GM12878 (cell line): ENCODE data around the gene CCBE1. TPM values are rescaled to one million over a fixed set of nuclear protein-coding genes. Genes with fewer than 3 reads are reported as not detected.

Experiments used
- ATAC-seq: fragments of 200-7000 bp; cut with Tn5 transposase; 3 replicates; pipeline ENCODE4 v1.9.1; 2020; ENCODE audit warnings: mild to moderate bottlenecking, moderate library complexity
- BruUV-seq: library from RNA; stranded (reverse); fragments of 400-500 nt; replicated peaks from 2 replicates; lab custom pipeline; 2021; lab: Mats Ljungman, UMichigan
- CTCF ChIA-PET: fragments of 300-600 bp; sonication (Branson Sonifier 250); formaldehyde crosslinking; extraction: SDS; loops from one replicate; lab custom pipeline; 2021; ENCODE audit warnings: inconsistent platforms; lab: Yijun Ruan, JAX
- POLR2A ChIA-PET: fragments of 350-600 bp; formaldehyde crosslinking; extraction: SDS; loops from one replicate; lab custom pipeline; 2021; ENCODE audit warnings: inconsistent platforms; lab: Charles Lee
- RAD21 ChIA-PET: fragments of 300-600 bp; sonication (Branson Sonifier 250); formaldehyde crosslinking; loops from one replicate; lab custom pipeline; 2023; ENCODE audit warnings: antibody characterized with exemption; ENCODE audit not compliant: unreplicated experiment; lab: Charles Lee
- SMC1A ChIA-PET: fragments of 300-600 bp; sonication (Branson Sonifier 250); formaldehyde crosslinking; loops from one replicate; lab custom pipeline; 2023; ENCODE audit not compliant: unreplicated experiment, uncharacterized antibody; lab: Charles Lee
- DNase-seq: peaks from one replicate; pipeline ENCODE4 v3.0.0-alpha.2; 2011; ENCODE audit warnings: low read depth, low spot score
- FAIRE-seq: peaks from 3 replicates; lab custom pipeline; 2011; peaks lifted over from hg19 to GRCh38; lab: Jason Lieb, UNC
- H2AFZ ChIP-seq: 2 replicates; pipeline ENCODE4 v1.6.0; 2011; ENCODE audit warnings: low read depth, low read length, control low read depth; ENCODE audit not compliant: control insufficient read depth
- H3K27ac ChIP-seq: 2 replicates; pipeline ENCODE4 v1.5.1; 2011; ENCODE audit warnings: control low read depth; ENCODE audit not compliant: control insufficient read depth, insufficient read depth
- H3K27me3 ChIP-seq, 2 experiments: replicated peaks in 1 of 2; 2 replicates each; pipeline versions ENCODE4 v1.6.0 to v1.6.1; 2011; ENCODE audit warnings: low read length in 1 of 2; ENCODE audit not compliant: control insufficient read depth in 2 of 2, insufficient read depth in 2 of 2
- H3K36me3 ChIP-seq, 2 experiments: 2 replicates each; pipeline ENCODE4 v1.5.1; 2011; ENCODE audit warnings: low read length in 1 of 2; ENCODE audit not compliant: control insufficient read depth in 2 of 2, insufficient read depth in 2 of 2
- H3K4me1 ChIP-seq: 2 replicates; pipeline ENCODE4 v1.6.1; 2011; ENCODE audit warnings: mild to moderate bottlenecking, low read length, moderate library complexity, mixed read lengths; ENCODE audit not compliant: control insufficient read depth, insufficient read depth
- H3K4me2 ChIP-seq: 2 replicates; pipeline ENCODE4 v1.6.0; 2011; ENCODE audit warnings: control low read depth; ENCODE audit not compliant: control insufficient read depth, insufficient read depth
- H3K4me3 ChIP-seq: fragments of 200-600 bp; sonication (generic); 2 replicates; pipeline ENCODE4 v1.5.1; 2016
- H3K79me2 ChIP-seq: 2 replicates; pipeline ENCODE4 v1.6.0; 2011; ENCODE audit warnings: low read length; ENCODE audit not compliant: control insufficient read depth, insufficient read depth
- H3K9ac ChIP-seq: 2 replicates; pipeline ENCODE4 v1.8.0; 2011; ENCODE audit warnings: low read length, control low read depth, mixed read lengths; ENCODE audit not compliant: control insufficient read depth, insufficient read depth
- H3K9me3 ChIP-seq: replicated peaks from 3 replicates; pipeline ENCODE4 v1.5.1; 2011; ENCODE audit warnings: mild to moderate bottlenecking, low read length; ENCODE audit not compliant: control insufficient read depth, insufficient read depth
- H4K20me1 ChIP-seq: 2 replicates; pipeline ENCODE4 v1.6.0; 2011; ENCODE audit not compliant: control insufficient read depth, insufficient read depth
- ATF2 ChIP-seq: IDR thresholded peaks from 2 replicates; pipeline ENCODE4 v1.6.1; 2012; ENCODE audit warnings: low read length, inconsistent platforms
- FOXK2 ChIP-seq: fragments of 450-650 bp; IDR thresholded peaks from 2 replicates; pipeline ENCODE4 v1.6.1; 2017; ENCODE audit warnings: mild to moderate bottlenecking, moderate library complexity
- GATAD2B ChIP-seq: fragments of 450-650 bp; conservative IDR thresholded peaks from 2 replicates; pipeline ENCODE4 v1.6.1; 2017; ENCODE audit warnings: low read depth, mild to moderate bottlenecking, moderate library complexity
- IKZF2 ChIP-seq, 2 experiments: fragments of 450-650 bp; IDR thresholded peaks; 2 replicates each; pipeline ENCODE4 v1.6.1; 2017; ENCODE audit warnings: mild to moderate bottlenecking in 2 of 2, moderate library complexity in 2 of 2
- MEF2A ChIP-seq: IDR thresholded peaks from 2 replicates; pipeline ENCODE4 v1.6.1; 2011; ENCODE audit warnings: low read depth, mild to moderate bottlenecking, low read length, moderate library complexity; ENCODE audit not compliant: insufficient read depth
- NR2C2 ChIP-seq: IDR thresholded peaks from 2 replicates; pipeline ENCODE4 v1.6.1; 2011; ENCODE audit warnings: borderline replicate concordance, low read depth; ENCODE audit not compliant: control insufficient read depth, insufficient read length
- RCOR1 ChIP-seq: conservative IDR thresholded peaks from 2 replicates; pipeline ENCODE4 v1.6.1; 2012; ENCODE audit warnings: low read depth, low read length, improper control_type of control experiment
- WRNIP1 ChIP-seq: IDR thresholded peaks from 2 replicates; pipeline ENCODE4 v1.6.1; 2011; ENCODE audit warnings: low read depth, low read length, improper control_type of control experiment, borderline replicate concordance
- ZBED1 ChIP-seq: IDR thresholded peaks from 2 replicates; pipeline ENCODE4 v1.6.1; 2016; ENCODE audit warnings: borderline replicate concordance
- WGBS: methylation state at CpG from one replicate; pipeline ENCODE4 v1.1.6; 2016; ENCODE audit warnings: low lambda C conversion rate; ENCODE audit not compliant: insufficient replicate concordance, insufficient coverage; ENCODE audit errors: missing lambda C conversion rate; 5-methylcytosine and 5-hydroxymethylcytosine counted together
- in situ Hi-C: fragments of 300-500 bp; cut with MboI; formaldehyde crosslinking; loops from 9 replicates; pipeline ENCODE4 v1.14.3; 2018; ENCODE audit warnings: mixed read lengths
- intact Hi-C: fragments of 100-400 bp; cut with micrococcal nuclease; formaldehyde crosslinking; loops from one replicate; pipeline ENCODE4 v1.14.2; 2022; ENCODE audit not compliant: unreplicated experiment
- polyA plus RNA-seq, 11 experiments: library from polyadenylated mRNA; depleted of rRNA in 4 of 11; unstranded in 6 of 11; stranded (reverse) in 5 of 11; fragments of >200 nt; fragmentation: Nextera tagmentation in 4 of 11; fragmentation: Illumina TruSeq in 1 of 11; extraction: Ambion mirVana in 4 of 11; extraction: Trizol in 1 of 11; gene quantifications; 1 replicate in 1 of 11; 2 replicates in 10 of 11; pipeline versions ENCODE4 v1.2.1 to v1.2.3, GENCODE V29; 2011 to 2016; ENCODE audit warnings: inconsistent platforms in 2 of 11, missing spikeins in 2 of 11, low read depth in 1 of 11
- total RNA-seq, 4 experiments: library from RNA; depleted of rRNA in 3 of 4; stranded (reverse); fragments of >200 nt in 3 of 4; fragmentation: Illumina TruSeq in 1 of 4; extraction: Trizol in 1 of 4; gene quantifications; 2 replicates each; pipeline versions ENCODE4 v1.2.1 to v1.2.3, GENCODE V29; 2013 to 2021
- TF ChIP-seq, protein P1 (sequence below): fragments of 450-650 bp; formaldehyde crosslinking; IDR thresholded peaks from 2 replicates; pipeline ENCODE4 v1.4.0; 2022; ENCODE audit warnings: mild to moderate bottlenecking, moderate library complexity

The CCBE1 gene
- total and polyA plus RNA-seq, 10 of the 15 experiments (the other 5 are each of a cell fraction or from before 2014, with no cell fraction given), result 0.03 to 0.49 (median 0.04) TPM; not detected in 7

GRCh38 chr18:59395226-59396175 is 301.7 kb downstream of the CCBE1 start (continued):
- TF ChIP-seq ATF2, result no peak
- no peak for TF ChIP-seq NR2C2
- no peak for TF ChIP-seq ZBED1
- no peak for TF ChIP-seq WRNIP1
- TF ChIP-seq GATAD2B, result no peak

GRCh38 chr18:59393381-59393780 is 303.8 kb downstream of the CCBE1 start:
- TF ChIP-seq FOXK2 (no peak), IKZF2 (IDR thresholded peaks at IDR 0.05) (no peak), RCOR1 (no peak), MEF2A (no peak)
- TF ChIP-seq, protein P1, sequence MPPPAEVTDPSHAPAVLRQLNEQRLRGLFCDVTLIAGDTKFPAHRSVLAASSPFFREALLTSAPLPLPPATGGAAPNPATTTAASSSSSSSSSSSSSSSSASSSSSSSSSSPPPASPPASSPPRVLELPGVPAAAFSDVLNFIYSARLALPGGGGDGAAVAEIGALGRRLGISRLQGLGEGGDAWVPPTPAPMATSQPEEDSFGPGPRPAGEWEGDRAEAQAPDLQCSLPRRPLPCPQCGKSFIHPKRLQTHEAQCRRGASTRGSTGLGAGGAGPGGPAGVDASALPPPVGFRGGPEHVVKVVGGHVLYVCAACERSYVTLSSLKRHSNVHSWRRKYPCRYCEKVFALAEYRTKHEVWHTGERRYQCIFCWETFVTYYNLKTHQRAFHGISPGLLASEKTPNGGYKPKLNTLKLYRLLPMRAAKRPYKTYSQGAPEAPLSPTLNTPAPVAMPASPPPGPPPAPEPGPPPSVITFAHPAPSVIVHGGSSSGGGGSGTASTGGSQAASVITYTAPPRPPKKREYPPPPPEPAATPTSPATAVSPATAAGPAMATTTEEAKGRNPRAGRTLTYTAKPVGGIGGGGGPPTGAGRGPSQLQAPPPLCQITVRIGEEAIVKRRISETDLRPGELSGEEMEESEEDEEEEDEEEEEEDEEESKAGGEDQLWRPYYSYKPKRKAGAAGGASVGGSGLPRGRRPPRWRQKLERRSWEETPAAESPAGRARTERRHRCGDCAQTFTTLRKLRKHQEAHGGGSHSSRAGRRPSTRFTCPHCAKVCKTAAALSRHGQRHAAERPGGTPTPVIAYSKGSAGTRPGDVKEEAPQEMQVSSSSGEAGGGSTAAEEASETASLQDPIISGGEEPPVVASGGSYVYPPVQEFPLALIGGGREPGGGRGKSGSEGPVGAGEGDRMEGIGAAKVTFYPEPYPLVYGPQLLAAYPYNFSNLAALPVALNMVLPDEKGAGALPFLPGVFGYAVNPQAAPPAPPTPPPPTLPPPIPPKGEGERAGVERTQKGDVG (CRISPR knock-in tag), result no peak
- in situ Hi-C loops (loop anchor here (5.0 kb wide), 1 partner anchor 81 kb away; no protein-coding TSS in a partner anchor), intact Hi-C loops (no loop called here)
- Histone ChIP-seq H3K36me3 (no peaks in the 10 kb centered on the region), H2AFZ (no peak overlapping the region), H3K27ac (no peak overlapping the region), H3K9me3 (no peaks in the 10 kb centered on the region), H3K9ac (no peak overlapping the region), H3K4me1 (no peaks in the 10 kb centered on the region), H3K79me2 (no peaks in the 10 kb centered on the region), H4K20me1 (no peaks in the 10 kb centered on the region), H3K4me3 (no peak overlapping the region), H3K4me2 (no peak overlapping the region), H3K27me3 (no peaks in the 10 kb centered on the region)
- no peak for FAIRE-seq
- 68% methylated on average over 3 of the region's 3 CpGs for WGBS
- no peak for ATAC-seq
- ChIA-PET RAD21 (no interaction called here), POLR2A (no interaction called here), SMC1A (interaction anchor here (2.5 kb wide), 1 partner anchor 9 kb away, joined by 12 read pairs; no protein-coding TSS in a partner anchor), CTCF (interaction anchor here (1.1 kb wide), 1 partner anchor 9 kb away, joined by 4 read pairs; no protein-coding TSS in a partner anchor)
- DNase-seq, result no peak
- no TSS peak for BruUV-seq
